GM12801 (cell line): ENCODE results near the gene PIK3AP1.

ENCODE experiments used
- TF ChIP-seq, protein P1 (sequence below): IDR thresholded peaks from one replicate; pipeline ENCODE4 v1.5.1; 2011; ENCODE audit warnings: control low read depth; ENCODE audit not compliant: insufficient read length; ENCODE audit errors: extremely low read depth

PIK3AP1 gene

DNA sequence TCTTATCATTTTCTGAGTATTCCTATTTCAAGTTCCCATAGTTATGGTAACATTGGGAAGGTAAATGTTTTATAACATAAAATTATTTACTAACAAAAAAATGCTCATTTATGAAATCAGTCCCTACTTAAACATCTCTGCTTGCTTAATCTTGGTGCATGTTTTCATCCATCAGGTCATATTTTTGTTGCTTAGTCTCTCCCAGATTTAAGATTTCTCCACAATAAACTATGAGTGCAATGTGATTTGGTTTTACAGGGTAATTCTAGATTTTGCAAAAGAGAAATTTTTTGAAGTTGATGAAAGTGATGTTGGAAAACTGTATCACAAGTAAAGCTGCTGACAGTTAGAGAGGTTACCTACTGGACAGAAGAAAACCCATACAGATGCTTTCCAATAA, 28.6 kb downstream of the PIK3AP1 start:
- TF ChIP-seq, protein P1, sequence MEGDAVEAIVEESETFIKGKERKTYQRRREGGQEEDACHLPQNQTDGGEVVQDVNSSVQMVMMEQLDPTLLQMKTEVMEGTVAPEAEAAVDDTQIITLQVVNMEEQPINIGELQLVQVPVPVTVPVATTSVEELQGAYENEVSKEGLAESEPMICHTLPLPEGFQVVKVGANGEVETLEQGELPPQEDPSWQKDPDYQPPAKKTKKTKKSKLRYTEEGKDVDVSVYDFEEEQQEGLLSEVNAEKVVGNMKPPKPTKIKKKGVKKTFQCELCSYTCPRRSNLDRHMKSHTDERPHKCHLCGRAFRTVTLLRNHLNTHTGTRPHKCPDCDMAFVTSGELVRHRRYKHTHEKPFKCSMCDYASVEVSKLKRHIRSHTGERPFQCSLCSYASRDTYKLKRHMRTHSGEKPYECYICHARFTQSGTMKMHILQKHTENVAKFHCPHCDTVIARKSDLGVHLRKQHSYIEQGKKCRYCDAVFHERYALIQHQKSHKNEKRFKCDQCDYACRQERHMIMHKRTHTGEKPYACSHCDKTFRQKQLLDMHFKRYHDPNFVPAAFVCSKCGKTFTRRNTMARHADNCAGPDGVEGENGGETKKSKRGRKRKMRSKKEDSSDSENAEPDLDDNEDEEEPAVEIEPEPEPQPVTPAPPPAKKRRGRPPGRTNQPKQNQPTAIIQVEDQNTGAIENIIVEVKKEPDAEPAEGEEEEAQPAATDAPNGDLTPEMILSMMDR = no peak

DNA sequence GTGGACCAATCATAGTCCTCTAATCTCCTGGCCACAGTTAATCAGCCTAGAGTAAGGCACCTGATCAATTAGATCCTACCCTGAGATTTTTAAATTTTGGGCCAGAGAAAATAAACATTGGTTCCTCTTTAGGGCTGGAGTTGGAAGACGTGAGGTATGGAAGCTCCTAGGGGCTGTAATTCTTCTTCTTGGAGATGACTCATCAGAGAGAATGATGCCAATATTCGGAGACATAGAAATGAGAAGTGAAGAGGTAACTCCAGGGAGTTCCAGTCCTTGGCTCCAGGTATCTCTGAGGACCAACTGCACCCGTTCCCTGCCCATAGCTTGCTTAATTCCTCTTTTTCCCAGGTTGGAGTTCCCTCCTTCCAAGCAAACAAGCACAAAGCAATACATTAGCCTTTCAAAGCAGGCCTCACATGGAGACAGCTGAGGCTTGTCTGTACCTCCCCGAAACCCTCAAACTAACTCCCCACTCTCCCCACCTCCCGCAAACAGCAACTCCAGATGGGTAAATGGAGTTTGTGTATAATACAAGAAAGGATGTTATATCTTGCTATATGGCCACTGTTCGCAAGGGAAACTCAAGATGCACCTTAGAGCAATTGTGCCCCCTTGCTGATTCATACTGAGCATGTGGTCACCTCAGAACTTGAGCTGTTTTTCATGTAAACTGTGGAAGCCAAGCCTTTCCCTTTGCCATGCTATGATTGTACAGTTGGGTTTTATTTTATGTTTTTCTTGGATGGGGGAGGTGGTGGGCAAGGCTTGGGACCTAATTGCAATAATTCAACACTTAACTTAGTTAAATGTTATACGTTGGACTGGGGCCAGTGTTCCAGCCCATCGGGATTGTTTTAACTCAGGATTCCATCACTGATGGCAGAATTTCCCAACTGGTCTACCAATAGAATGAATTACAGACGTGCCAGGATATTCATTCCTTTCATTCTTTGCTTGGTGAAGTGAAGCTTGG, 29.3 kb downstream of the PIK3AP1 start:
- TF ChIP-seq, protein P1 = no peak

DNA sequence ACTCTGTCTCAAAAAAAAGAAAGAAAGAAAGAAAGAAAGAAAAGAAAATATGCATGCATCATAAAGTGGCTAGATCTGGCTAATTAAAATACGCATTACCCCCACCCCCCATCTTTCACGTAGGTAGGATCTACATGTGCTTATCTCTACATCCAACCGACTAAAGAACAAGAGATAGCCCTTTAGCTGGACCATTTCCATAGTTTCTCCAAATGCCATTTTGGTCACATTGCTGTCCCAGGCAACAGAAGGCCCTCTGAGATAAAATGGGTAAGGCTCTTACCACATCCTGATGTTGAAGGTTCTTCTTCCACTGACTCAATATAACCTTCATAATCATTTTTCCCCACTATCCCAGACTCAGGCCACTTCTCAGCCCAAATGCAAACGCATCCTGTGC, 31.5 kb downstream of the PIK3AP1 start:
- TF ChIP-seq, protein P1 = no peak

DNA sequence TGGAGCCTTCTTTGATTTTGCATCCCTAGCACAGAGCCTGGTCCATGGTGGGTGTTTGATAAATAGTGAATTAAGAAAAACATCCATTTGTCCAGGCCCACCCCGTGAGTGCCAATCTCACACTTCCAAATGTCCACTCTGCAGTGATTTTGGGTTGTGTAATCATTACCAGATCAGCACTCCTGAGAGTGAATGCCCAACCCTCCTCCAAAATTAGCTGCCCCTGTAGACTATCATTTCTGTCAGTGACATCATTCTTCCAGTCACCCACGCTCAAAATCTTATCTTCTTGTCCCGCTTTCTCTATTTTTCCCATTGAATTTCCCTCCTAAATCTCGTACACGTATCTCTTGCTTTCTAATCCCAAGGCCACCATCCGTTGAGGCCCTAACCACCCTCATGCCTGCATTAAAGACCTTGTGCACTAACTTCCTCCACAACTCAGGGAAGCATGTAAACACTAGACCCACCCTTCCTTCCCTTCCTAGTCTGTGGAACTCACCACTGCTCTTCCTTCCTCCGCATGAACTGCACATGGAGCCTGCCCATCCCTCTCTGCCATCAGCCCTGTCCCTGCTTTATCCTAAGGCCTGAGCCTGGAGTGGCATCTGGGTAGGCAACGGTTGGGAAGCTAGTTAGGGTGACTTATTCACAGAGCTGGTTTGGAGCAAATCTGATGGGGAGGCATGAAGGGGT, 32.8 kb downstream of the PIK3AP1 start:
- TF ChIP-seq, protein P1 = no peak

DNA sequence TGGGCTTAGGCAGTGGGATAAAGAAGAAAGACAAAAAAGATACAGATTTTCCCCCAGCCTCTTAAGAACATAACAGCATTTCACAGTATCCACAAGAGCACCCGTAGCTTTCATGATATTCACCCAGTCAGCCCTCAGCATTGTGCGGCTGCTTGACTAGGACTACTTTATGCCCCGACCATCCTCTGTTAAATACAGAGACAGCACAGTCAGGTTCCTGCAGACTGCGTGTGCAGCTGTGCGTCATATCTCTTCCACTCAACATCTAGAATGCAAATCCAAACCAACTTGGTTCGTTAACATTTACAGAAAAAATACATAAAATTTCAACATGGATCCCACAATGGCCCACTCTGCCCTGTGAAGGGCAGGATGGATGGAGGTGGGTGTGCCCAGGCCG, 33.8 kb downstream of the PIK3AP1 start:
- TF ChIP-seq, protein P1 = no peak

DNA sequence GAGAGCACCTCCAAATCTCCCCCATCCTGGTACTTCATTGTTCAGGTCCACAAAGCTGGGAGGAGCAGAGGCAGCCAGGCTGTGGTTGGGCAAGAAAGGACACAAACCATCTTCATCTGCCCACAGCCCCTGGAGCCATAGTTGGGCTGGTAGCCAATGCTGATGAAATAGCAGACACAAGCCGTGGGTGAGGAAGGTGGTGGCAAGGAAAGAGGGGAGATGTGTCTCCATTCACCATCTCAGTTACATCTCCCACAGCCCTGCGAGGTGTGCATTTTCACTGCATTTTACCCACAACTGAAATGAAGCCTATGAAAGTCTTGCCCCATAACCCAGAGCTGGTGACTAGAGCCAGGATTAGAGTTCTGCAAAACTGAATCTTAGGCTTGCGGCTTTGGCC, 35.0 kb downstream of the PIK3AP1 start:
- TF ChIP-seq, protein P1 = no peak

DNA sequence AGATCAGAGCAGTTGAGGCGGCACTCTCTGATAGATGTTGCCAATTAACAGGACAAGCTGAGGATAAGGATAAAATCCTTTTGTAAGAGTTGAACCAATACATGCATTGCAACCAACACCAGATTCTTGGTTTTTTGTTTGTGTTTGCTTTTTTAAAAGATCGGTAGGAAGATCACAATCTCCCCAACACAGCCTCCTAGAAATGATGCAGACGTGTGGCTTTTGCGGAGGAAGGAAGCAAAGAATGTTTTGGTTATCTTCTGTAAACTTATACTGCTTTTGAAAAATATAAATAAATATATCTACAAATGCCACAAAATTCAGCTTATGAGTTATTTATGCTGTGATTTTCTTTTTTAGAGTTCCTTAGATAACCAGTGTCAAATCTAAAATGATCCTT, 35.5 kb downstream of the PIK3AP1 start:
- TF ChIP-seq, protein P1 = no peak
